Ascending aorta (tissue), 2 donors: ENCODE measurements around the gene SLC9A2. TPM values are rescaled to one million over a fixed set of nuclear protein-coding genes. Genes with fewer than 3 reads are reported as not detected.

ENCODE experiments used
- DNase-seq, 2 donors: peaks; one replicate each; pipeline ENCODE4 v3.0.0-alpha.2; 2019; ENCODE audit warnings: low spot score in 2 of 2
- H3K27ac ChIP-seq, 2 donors: fragments of 200-600 bp; sonication (generic); one replicate each; pipeline ENCODE4 v1.5.1; 2016 to 2017; ENCODE audit warnings: mild to moderate bottlenecking in 1 of 2
- H3K27me3 ChIP-seq: fragments of 200-600 bp; sonication (generic); one replicate; pipeline ENCODE4 v1.5.1; 2017
- H3K36me3 ChIP-seq, 2 donors: fragments of 200-600 bp; sonication (generic); one replicate each; pipeline ENCODE4 v1.5.1; 2016
- H3K4me1 ChIP-seq, 2 donors: fragments of 200-600 bp; sonication (generic); one replicate each; pipeline ENCODE4 v1.5.1; 2016 to 2017; ENCODE audit warnings: mild to moderate bottlenecking in 1 of 2
- H3K4me3 ChIP-seq, 2 donors: fragments of 200-600 bp; sonication (generic); one replicate each; pipeline ENCODE4 v1.5.1; 2016 to 2017; ENCODE audit warnings: mild to moderate bottlenecking in 1 of 2
- H3K9me3 ChIP-seq, 2 donors: fragments of 200-600 bp; sonication (generic); one replicate each; pipeline ENCODE4 v1.5.1; 2016
- intact Hi-C: fragments of 100-400 bp; cut with DNase I; formaldehyde crosslinking; loops from one replicate; pipeline ENCODE4 v1.15.1; 2023
- total RNA-seq: library from RNA; depleted of rRNA; stranded (reverse); fragments of >200 nt; gene quantifications from one replicate; pipeline ENCODE4 v1.1.0, GENCODE V29; 2016
- TF ChIP-seq, protein P1 (sequence below), 3 experiments: fragments of 200-600 bp in 2 of 3; fragments of 450-650 bp in 1 of 3; sonication (generic) in 2 of 3; IDR thresholded peaks; one replicate each; pipeline ENCODE4 v1.5.1; 2016 to 2019; ENCODE audit warnings: antibody characterized with exemption in 3 of 3, mild to moderate bottlenecking in 1 of 3, moderate library complexity in 1 of 3

The SLC9A2 gene
- total RNA-seq, 1 donor from 2014 or later: not detected

GRCh38 chr2:102635317-102635716, 16.0 kb downstream of the SLC9A2 start:
- Histone ChIP-seq H3K9me3 (no peaks in the 10 kb centered on the region), H3K36me3 (no peaks in the 10 kb centered on the region), H3K27me3 (no peaks in the 10 kb centered on the region), H3K27ac (no peak overlapping the region), H3K4me1 (no peaks in the 10 kb centered on the region), H3K4me3 (no peak overlapping the region)
- intact Hi-C loops: no loop called here
- TF ChIP-seq, protein P1, sequence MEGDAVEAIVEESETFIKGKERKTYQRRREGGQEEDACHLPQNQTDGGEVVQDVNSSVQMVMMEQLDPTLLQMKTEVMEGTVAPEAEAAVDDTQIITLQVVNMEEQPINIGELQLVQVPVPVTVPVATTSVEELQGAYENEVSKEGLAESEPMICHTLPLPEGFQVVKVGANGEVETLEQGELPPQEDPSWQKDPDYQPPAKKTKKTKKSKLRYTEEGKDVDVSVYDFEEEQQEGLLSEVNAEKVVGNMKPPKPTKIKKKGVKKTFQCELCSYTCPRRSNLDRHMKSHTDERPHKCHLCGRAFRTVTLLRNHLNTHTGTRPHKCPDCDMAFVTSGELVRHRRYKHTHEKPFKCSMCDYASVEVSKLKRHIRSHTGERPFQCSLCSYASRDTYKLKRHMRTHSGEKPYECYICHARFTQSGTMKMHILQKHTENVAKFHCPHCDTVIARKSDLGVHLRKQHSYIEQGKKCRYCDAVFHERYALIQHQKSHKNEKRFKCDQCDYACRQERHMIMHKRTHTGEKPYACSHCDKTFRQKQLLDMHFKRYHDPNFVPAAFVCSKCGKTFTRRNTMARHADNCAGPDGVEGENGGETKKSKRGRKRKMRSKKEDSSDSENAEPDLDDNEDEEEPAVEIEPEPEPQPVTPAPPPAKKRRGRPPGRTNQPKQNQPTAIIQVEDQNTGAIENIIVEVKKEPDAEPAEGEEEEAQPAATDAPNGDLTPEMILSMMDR (IDR thresholded peaks at IDR 0.05): no peak
- no peak for DNase-seq

GRCh38 chr2:102636283-102636907, 17.0 kb downstream of the SLC9A2 start:
- no peak overlapping the region for H3K27ac ChIP-seq
- H3K4me3 ChIP-seq: no peak overlapping the region
- TF ChIP-seq, protein P1 (IDR thresholded peaks at IDR 0.05): no peak
- intact Hi-C loops: no loop called here
- H3K4me1 ChIP-seq: no peaks in the 10 kb centered on the region
- no peaks in the 10 kb centered on the region for H3K9me3 ChIP-seq
- no peaks in the 10 kb centered on the region for H3K36me3 ChIP-seq
- no peak for DNase-seq
- no peaks in the 10 kb centered on the region for H3K27me3 ChIP-seq

GRCh38 chr2:102637358-102637757, 18.0 kb downstream of the SLC9A2 start:
- TF ChIP-seq, protein P1 (IDR thresholded peaks at IDR 0.05): no peak
- H3K27me3 ChIP-seq: no peaks in the 10 kb centered on the region
- no peaks in the 10 kb centered on the region for H3K36me3 ChIP-seq
- DNase-seq: no peak
- no peaks in the 10 kb centered on the region for H3K9me3 ChIP-seq
- H3K4me3 ChIP-seq: no peak overlapping the region
- H3K4me1 ChIP-seq: no peaks in the 10 kb centered on the region
- H3K27ac ChIP-seq: no peak overlapping the region
- intact Hi-C loops: no loop called here

DNA sequence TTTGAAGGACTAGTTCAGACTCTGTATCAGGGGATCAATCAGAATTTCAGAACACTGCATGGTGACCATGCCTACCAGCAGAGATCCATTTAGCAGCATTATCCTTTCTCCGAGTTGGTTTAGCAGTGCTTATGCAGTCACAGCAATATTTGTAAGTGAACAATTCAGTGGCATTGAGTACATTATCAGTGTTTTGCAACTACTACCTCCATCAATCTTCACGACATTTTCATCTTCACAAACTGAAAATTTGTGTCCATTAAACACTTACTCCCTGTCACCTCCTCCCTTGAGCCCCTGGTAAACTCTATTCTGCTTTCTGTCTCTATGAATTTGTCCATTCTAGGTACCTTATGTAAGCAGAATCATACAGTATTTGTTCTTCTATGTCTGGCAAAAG, 20.1 kb downstream of the SLC9A2 start:
- H3K9me3 ChIP-seq: no peaks in the 10 kb centered on the region
- no peak for DNase-seq
- no peaks in the 10 kb centered on the region for H3K27me3 ChIP-seq
- TF ChIP-seq, protein P1 (IDR thresholded peaks at IDR 0.05): no peak
- no peaks in the 10 kb centered on the region for H3K4me1 ChIP-seq
- no peak overlapping the region for H3K4me3 ChIP-seq
- no peaks in the 10 kb centered on the region for H3K36me3 ChIP-seq
- intact Hi-C loops: no loop called here
- no peak overlapping the region for H3K27ac ChIP-seq

DNA sequence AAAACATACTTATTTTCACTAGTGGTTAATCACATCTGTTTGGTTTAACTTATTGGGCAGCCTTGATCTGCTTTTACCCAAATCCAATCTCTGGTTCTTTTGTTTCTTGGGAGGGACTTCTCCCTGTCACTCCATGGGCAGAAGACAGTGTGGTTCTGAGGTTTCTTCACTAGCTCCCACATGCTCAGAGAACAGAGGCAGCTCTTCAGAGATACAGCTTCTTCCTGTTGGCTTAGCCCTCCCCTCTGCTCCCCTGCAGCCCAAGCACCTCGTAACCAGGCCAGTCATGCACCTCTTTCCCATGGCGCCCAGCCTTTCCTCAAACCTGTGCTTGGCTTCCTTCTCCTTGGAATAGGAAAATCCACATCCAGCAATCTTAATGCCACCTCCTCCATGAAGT, 32.8 kb downstream of the SLC9A2 start:
- H3K27ac ChIP-seq: no peak overlapping the region

More for the DNA sequence above, 32.8 kb downstream of the SLC9A2 start:
- no peak for DNase-seq
- no peaks in the 10 kb centered on the region for H3K4me1 ChIP-seq
- intact Hi-C loops: no loop called here
- no peak overlapping the region for H3K4me3 ChIP-seq
- H3K9me3 ChIP-seq: no peaks in the 10 kb centered on the region
- H3K36me3 ChIP-seq: no peaks in the 10 kb centered on the region
- no peaks in the 10 kb centered on the region for H3K27me3 ChIP-seq
- TF ChIP-seq, protein P1 (IDR thresholded peaks at IDR 0.05): no peak
